HG02884 (cell line): ENCODE measurements around the gene ATG5.

ENCODE experiments used
- ATAC-seq: cut with Tn5 transposase; IDR thresholded peaks from one replicate; pipeline ENCODE4 v1.9.1; 2021; ENCODE audit warnings: mild to moderate bottlenecking, moderate library complexity; ENCODE audit not compliant: unreplicated experiment

Gene ATG5

GRCh38 chr6:106134906-106135634 is 190.5 kb downstream of the ATG5 start:
- ATAC-seq, result no peak
